Psoas muscle (tissue), 8 donors: Measurements from ENCODE around the gene CTNND2. TPM values are rescaled to one million over a fixed set of nuclear protein-coding genes. Genes with fewer than 3 reads are reported as not detected.
"Not testable (repeated sequence)": the region's sequence is repeated elsewhere in the genome, so short reads cannot be mapped to it uniquely, and the experiment has no call there.

Experiments
- ATAC-seq, 4 donors: fragments of 200-7000 bp; cut with Tn5 transposase; one replicate each; pipeline ENCODE4 v1.9.1; 2020; ENCODE audit warnings: moderate library complexity in 3 of 4, mild to moderate bottlenecking in 2 of 4
- DNase-seq, 2 donors: peaks; one replicate each; pipeline ENCODE4 v3.0.0-alpha.2; 2020
- H3K27ac ChIP-seq: fragments of 200-600 bp; one replicate; pipeline ENCODE4 v1.8.0; 2022
- H3K27me3 ChIP-seq, 3 donors: fragments of 200-600 bp in 1 of 3; one replicate each; pipeline versions ENCODE4 v1.6.1 to v1.8.0; 2013 to 2022; ENCODE audit warnings: low read length in 2 of 3, mild to moderate bottlenecking in 2 of 3, moderate library complexity in 1 of 3; ENCODE audit not compliant: insufficient read depth in 3 of 3
- H3K36me3 ChIP-seq, 2 donors: fragments of 200-600 bp in 1 of 2; one replicate each; pipeline versions ENCODE4 v1.6.1 to v1.8.0; 2013 to 2022; ENCODE audit warnings: low read depth in 1 of 2, mild to moderate bottlenecking in 1 of 2, moderate library complexity in 1 of 2; ENCODE audit not compliant: insufficient read depth in 1 of 2
- H3K4me1 ChIP-seq: fragments of 200-600 bp; one replicate; pipeline ENCODE4 v1.8.0; 2022
- H3K4me3 ChIP-seq: fragments of 200-600 bp; one replicate; pipeline ENCODE4 v1.8.0; 2022; ENCODE audit warnings: mild to moderate bottlenecking
- H3K9me3 ChIP-seq: fragments of 200-600 bp; one replicate; pipeline ENCODE4 v1.8.0; 2022
- CTCF ChIP-seq: fragments of 200-600 bp; IDR thresholded peaks from one replicate; pipeline ENCODE4 v1.8.0; 2022; ENCODE audit warnings: antibody characterized with exemption
- WGBS, 3 donors: extraction: QIAGEN DNeasy Blood & Tissue Kit; methylation state at CpG; one replicate each; pipeline versions ENCODE4 v1.1.6 to v1.1.7; 2013; 5-methylcytosine and 5-hydroxymethylcytosine counted together
- intact Hi-C, 2 donors: fragments of 100-400 bp; cut with DNase I; formaldehyde crosslinking; loops; one replicate each; pipeline versions ENCODE4 v1.11.0 to v1.14.2; 2022
- polyA plus RNA-seq, 3 donors: library from polyadenylated mRNA; stranded (reverse); fragments of 200-250 nt; gene quantifications; one replicate each; pipeline ENCODE4 v1.2.3, GENCODE V29; 2013
- total RNA-seq, 4 donors: library from RNA; stranded (reverse); fragmentation: NEBNext Ultra II Directional in 2 of 4; extraction: Animal tissue kit (Norgen Biotek cat#: 25700) in 2 of 4; gene quantifications; one replicate each; pipeline versions ENCODE4 v1.2.1 to v1.2.4, GENCODE V29; 2021 to 2023
- donor health status: healthy with polysubstance abuse.
- donor health status: DM: no; HTN: no; CAD: no; lungs with moderate emphysema.
- donor health status: Bipolar disorder and iron deficiency.
- donor health status: healthy.
- donor health status: DM: yes; HTN: yes; CAD: no.
- donor health status: DM: no; HTN: no; CAD: no.
- donor health status: DM: no; HTN: no; CAD: no.
- donor health status: DM: yes; HTN: yes; CAD: no.

CTNND2 gene
- total and polyA plus RNA-seq, 7 donors, result 0.09 to 0.14 (median 0.13) TPM; not detected in 4

GRCh38 chr5:11007269-11007870 is 896.9 kb downstream of the CTNND2 start:
- peaks cover 4% of the 10 kb centered on the region for H3K9me3 ChIP-seq
- ATAC-seq (no peak), DNase-seq (no peak)
- no peak for TF ChIP-seq CTCF
- no peaks in the 10 kb centered on the region for H3K36me3 ChIP-seq
- H3K27ac ChIP-seq, result no peak overlapping the region
- intact Hi-C loops, result no loop called here
- no peak overlapping the region for H3K4me3 ChIP-seq
- no peaks in the 10 kb centered on the region for H3K27me3 ChIP-seq
- no peaks in the 10 kb centered on the region for H3K4me1 ChIP-seq
- 69 to 70% (median 69%) methylated on average over 18 of the region's 18 CpGs for WGBS, 3 donors

GRCh38 chr5:11004523-11004922 is 899.7 kb downstream of the CTNND2 start:
- DNase-seq, intact Hi-C loops: not testable (repeated sequence)

GRCh38 chr5:11000515-11001353 is 903.5 kb downstream of the CTNND2 start:
- Histone ChIP-seq H3K27ac (no peak overlapping the region), H3K36me3 (no peaks in the 10 kb centered on the region), H3K4me3 (no peak overlapping the region), H3K27me3 (peaks cover 0 to 5% (median 0%) of the 10 kb centered on the region in 3 donors), H3K9me3 (no peaks in the 10 kb centered on the region), H3K4me1 (no peaks in the 10 kb centered on the region)
- ATAC-seq (no peak), DNase-seq (no peak)
- intact Hi-C loops, result no loop called here
- WGBS, 3 donors, result 46 to 64% (median 48%) methylated on average over 2 of the region's 2 CpGs
- no peak for TF ChIP-seq CTCF

More at GRCh38 chr5:11004523-11004922, 899.7 kb downstream of the CTNND2 start:
- H3K36me3 ChIP-seq, H3K9me3 ChIP-seq, H3K4me3 ChIP-seq, H3K27ac ChIP-seq, ATAC-seq, H3K4me1 ChIP-seq, H3K27me3 ChIP-seq: not testable (repeated sequence)
- WGBS, 3 donors, result 70 to 81% (median 79%) methylated on average over 4 of the region's 4 CpGs

GRCh38 chr5:10999714-11000113 is 904.5 kb downstream of the CTNND2 start:
- 87 to 93% (median 91%) methylated on average over 11 of the region's 11 CpGs for WGBS, 3 donors

More at GRCh38 chr5:10999714-11000113, 904.5 kb downstream of the CTNND2 start:
- Histone ChIP-seq H3K9me3 (no peaks in the 10 kb centered on the region), H3K4me1 (no peaks in the 10 kb centered on the region), H3K4me3 (no peak overlapping the region), H3K27me3 (peaks cover 0 to 8% (median 0%) of the 10 kb centered on the region in 3 donors), H3K27ac (no peak overlapping the region), H3K36me3 (no peaks in the 10 kb centered on the region)
- ATAC-seq, result no peak
- DNase-seq, result no peak
- intact Hi-C loops, result no loop called here
- TF ChIP-seq CTCF, result no peak
